OCI-LY3 (cell line): ENCODE measurements around the gene DUSP5.

Source experiments
- H2AFZ ChIP-seq: fragments of 200-600, 300-600 bp; shearing (Covaris generic); 2 replicates; pipeline ENCODE4 v1.6.0; 2014; ENCODE audit warnings: antibody characterized with exemption, low read depth, low read length
- H3K27ac ChIP-seq: fragments of 200-600, 300-600 bp; sonication (generic); 2 replicates; pipeline ENCODE4 v1.5.1; 2014; ENCODE audit warnings: mild to moderate bottlenecking, low read length, moderate library complexity, mixed read lengths
- H3K27me3 ChIP-seq: fragments of 200-600, 300-600 bp; sonication (generic); 2 replicates; pipeline ENCODE4 v1.6.1; 2014; ENCODE audit warnings: low read depth, low read length, mixed read lengths
- H3K36me3 ChIP-seq: fragments of 200-600, 300-600 bp; sonication (generic); replicated peaks from 2 replicates; pipeline ENCODE3; 2014; ENCODE audit warnings: low read depth, low read length, mixed read lengths
- H3K4me1 ChIP-seq: fragments of 300-600, 200-600 bp; sonication (generic); 2 replicates; pipeline ENCODE4 v1.6.1; 2014; ENCODE audit warnings: low read length, mixed read lengths
- H3K4me2 ChIP-seq: fragments of 200-600, 300-600 bp; sonication (generic); 2 replicates; pipeline ENCODE4 v1.6.1; 2014; ENCODE audit warnings: low read length, mixed read lengths
- H3K4me3 ChIP-seq: fragments of 300-600, 200-600 bp; sonication (generic); 2 replicates; pipeline ENCODE4 v1.5.1; 2014; ENCODE audit warnings: antibody characterized with exemption, mild to moderate bottlenecking, low read length, moderate library complexity
- H3K79me2 ChIP-seq: fragments of 300-600, 200-600 bp; shearing (Covaris generic); 2 replicates; pipeline ENCODE4 v1.6.1; 2014; ENCODE audit warnings: mild to moderate bottlenecking, low read length, mixed read lengths
- H3K9ac ChIP-seq: fragments of 300-600, 200-600 bp; shearing (Covaris generic); 2 replicates; pipeline ENCODE4 v1.6.0; 2014; ENCODE audit warnings: mild to moderate bottlenecking, low read length, moderate library complexity
- H3K9me3 ChIP-seq: fragments of 200-600, 300-600 bp; shearing (Covaris generic); 2 replicates; pipeline ENCODE4 v1.6.1; 2014; ENCODE audit warnings: low read length, mixed read lengths; ENCODE audit not compliant: insufficient read depth
- H4K20me1 ChIP-seq: fragments of 200-600, 300-600 bp; sonication (generic); 2 replicates; pipeline ENCODE4 v1.6.1; 2016; ENCODE audit warnings: low read length, mixed read lengths; ENCODE audit not compliant: insufficient read depth
- CTCF ChIP-seq: fragments of 200-600, 300-600 bp; sonication (generic); IDR thresholded peaks from 2 replicates; pipeline ENCODE4 v1.5.1; 2014; ENCODE audit warnings: antibody characterized with exemption, low read length, low read depth
- EZH2phosphoT487 ChIP-seq: fragments of 200-600 bp; shearing (Covaris generic); IDR thresholded peaks from 2 replicates; pipeline ENCODE4 v1.6.1; 2018; ENCODE audit warnings: antibody characterized with exemption, mixed run types, low read depth

The DUSP5 gene

DNA sequence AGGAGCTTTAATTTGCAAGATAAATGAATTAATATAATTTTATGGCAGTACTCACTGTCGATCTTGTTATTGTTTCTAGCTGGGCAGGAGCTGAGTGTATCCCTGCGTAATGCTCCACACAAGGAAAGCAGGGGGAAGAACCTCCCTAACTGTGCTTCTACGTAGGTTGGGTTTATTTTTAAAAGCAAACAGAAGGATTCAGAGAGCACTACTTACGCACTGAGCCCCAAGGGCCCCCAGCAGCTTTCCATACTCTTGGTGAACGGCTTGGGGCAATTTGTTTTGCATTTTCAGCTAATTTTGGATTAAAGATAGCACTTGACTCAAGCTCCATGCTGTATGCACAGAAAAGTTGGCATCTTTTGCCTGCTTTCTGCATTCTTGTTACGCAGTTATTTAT, 9.6 kb downstream of the DUSP5 start:
- peaks cover 79% of the 10 kb centered on the region for H3K36me3 ChIP-seq
- H3K79me2 ChIP-seq, result peaks cover 22% of the 10 kb centered on the region

DNA sequence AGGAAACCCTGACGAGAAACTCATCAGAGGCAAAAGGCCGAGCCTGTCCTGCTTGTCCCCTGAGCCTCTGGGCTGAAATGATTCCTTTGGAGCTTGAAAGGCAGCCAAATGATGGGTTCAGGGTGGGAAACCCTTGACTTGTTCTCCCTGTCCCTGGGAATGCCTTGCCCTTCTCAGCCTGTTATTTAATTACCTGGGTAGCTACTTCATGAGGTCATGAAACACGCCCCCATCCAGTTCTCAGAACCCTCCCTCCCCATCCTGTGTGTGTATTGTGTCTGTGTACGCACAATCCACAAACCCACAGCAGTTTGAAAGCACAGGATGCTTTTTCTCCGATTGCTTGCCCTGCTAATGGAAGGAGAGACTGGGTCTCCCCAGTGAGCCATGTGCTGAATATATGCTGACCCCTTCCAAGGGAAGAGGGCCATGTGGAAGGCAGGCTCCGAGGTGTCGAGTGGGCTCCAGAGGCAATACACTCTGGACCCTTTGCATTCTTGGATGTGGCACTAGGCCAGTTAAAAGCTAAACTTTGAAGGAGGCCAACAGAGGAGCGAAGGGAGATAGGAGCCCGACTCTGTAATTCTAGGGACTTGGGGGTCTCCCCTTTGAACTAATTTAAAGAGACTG, 10.6 kb downstream of the DUSP5 start:
- no peak overlapping the region for H2AFZ ChIP-seq
- H3K79me2 ChIP-seq, result peaks cover 17% of the 10 kb centered on the region
- H3K4me3 ChIP-seq, result no peak overlapping the region
- H4K20me1 ChIP-seq, result peaks cover 42% of the 10 kb centered on the region
- H3K27ac ChIP-seq, result no peak overlapping the region
- TF ChIP-seq CTCF (no peak), EZH2phosphoT487 (no peak)
- peaks cover 9% of the 10 kb centered on the region; the same call in 1 of the 2 replicates for H3K27me3 ChIP-seq
- H3K4me1 ChIP-seq, result peaks cover 21% of the 10 kb centered on the region
- peaks cover 87% of the 10 kb centered on the region for H3K36me3 ChIP-seq
- H3K9ac ChIP-seq, result no peak overlapping the region
- H3K9me3 ChIP-seq, result no peaks in the 10 kb centered on the region
- H3K4me2 ChIP-seq, result no peak overlapping the region

More for the DNA sequence above, 9.6 kb downstream of the DUSP5 start:
- H3K9ac ChIP-seq, result no peak overlapping the region
- H3K4me1 ChIP-seq, result peaks cover 30% of the 10 kb centered on the region
- no peak overlapping the region for H2AFZ ChIP-seq
- H3K9me3 ChIP-seq, result no peaks in the 10 kb centered on the region
- no peak overlapping the region for H3K4me2 ChIP-seq
- H4K20me1 ChIP-seq, result peaks cover 46% of the 10 kb centered on the region
- H3K27ac ChIP-seq, result no peak overlapping the region
- TF ChIP-seq EZH2phosphoT487, result no peak
- TF ChIP-seq CTCF, result no peak
- peaks cover 9% of the 10 kb centered on the region; the same call in 1 of the 2 replicates for H3K27me3 ChIP-seq
- no peak overlapping the region for H3K4me3 ChIP-seq

DNA sequence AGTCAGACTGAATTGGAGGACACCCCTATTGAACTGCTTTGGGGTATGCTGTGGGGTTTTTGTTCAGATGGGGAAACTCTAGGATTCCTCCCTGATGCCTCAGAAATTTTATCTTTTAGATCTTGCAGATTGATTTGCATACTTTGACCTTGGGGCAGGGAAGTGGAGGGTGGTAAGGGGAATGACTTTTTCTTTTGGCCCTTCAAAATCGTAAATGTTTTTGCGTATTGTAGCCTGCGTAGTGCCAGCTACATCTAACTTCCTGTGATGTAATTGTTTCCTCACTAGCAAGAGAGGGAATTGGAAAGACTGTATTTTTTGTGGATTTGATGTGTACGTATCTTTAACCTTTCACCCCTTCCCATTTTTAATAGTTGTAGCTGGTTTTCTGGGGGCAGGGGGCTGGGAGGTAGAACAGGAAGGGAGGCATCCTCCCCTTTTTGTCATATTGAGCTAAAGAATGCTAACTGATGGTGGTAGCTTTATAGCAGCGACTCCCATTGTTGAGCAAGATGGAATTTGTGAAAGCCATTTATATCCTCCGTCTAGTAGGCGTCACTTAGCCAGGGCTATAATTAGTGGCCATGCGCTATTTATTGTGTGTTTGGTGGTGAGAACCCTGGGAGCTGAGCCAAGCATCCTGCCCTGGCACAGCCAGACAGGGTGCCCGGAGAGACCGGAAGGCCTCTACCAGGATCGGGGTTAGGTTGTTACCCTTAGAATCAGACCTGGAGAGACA, 11.3 kb downstream of the DUSP5 start:
- H3K27me3 ChIP-seq, result peaks cover 9% of the 10 kb centered on the region; the same call in 1 of the 2 replicates
- H3K4me2 ChIP-seq, result no peak overlapping the region
- peaks cover 14% of the 10 kb centered on the region for H3K79me2 ChIP-seq
- H4K20me1 ChIP-seq, result peaks cover 36% of the 10 kb centered on the region
- H3K4me3 ChIP-seq, result no peak overlapping the region
- no peaks in the 10 kb centered on the region for H3K9me3 ChIP-seq
- no peak overlapping the region for H3K27ac ChIP-seq
- peaks cover 14% of the 10 kb centered on the region for H3K4me1 ChIP-seq
- H3K36me3 ChIP-seq, result peaks cover 83% of the 10 kb centered on the region
- H2AFZ ChIP-seq, result no peak overlapping the region
- TF ChIP-seq EZH2phosphoT487, result no peak
- TF ChIP-seq CTCF, result no peak
- no peak overlapping the region for H3K9ac ChIP-seq

GRCh38 chr10:110509560-110509959, 11.9 kb downstream of the DUSP5 start:
- peaks cover 11% of the 10 kb centered on the region for H3K79me2 ChIP-seq
- H4K20me1 ChIP-seq, result peaks cover 33% of the 10 kb centered on the region

More at GRCh38 chr10:110509560-110509959, 11.9 kb downstream of the DUSP5 start:
- Histone ChIP-seq H3K4me2 (no peak overlapping the region), H3K27ac (no peak overlapping the region), H3K36me3 (peaks cover 81% of the 10 kb centered on the region), H3K4me1 (peaks cover 9% of the 10 kb centered on the region), H3K4me3 (no peak overlapping the region), H3K9ac (no peak overlapping the region), H3K27me3 (peaks cover 9% of the 10 kb centered on the region; the same call in 1 of the 2 replicates), H2AFZ (no peak overlapping the region), H3K9me3 (no peaks in the 10 kb centered on the region)
- no peak for TF ChIP-seq CTCF
- no peak for TF ChIP-seq EZH2phosphoT487
